ENCODE data around the gene KLF9. TPM values are rescaled to one million over a fixed set of nuclear protein-coding genes. Genes with fewer than 3 reads are reported as not detected.

KLF9 gene
- total and polyA plus RNA-seq, 9 of the 15 experiments (the other 6 are each of a cell fraction or from before 2014, with no cell fraction given) = 3.3 to 11.9 (median 6.9) TPM

DNA sequence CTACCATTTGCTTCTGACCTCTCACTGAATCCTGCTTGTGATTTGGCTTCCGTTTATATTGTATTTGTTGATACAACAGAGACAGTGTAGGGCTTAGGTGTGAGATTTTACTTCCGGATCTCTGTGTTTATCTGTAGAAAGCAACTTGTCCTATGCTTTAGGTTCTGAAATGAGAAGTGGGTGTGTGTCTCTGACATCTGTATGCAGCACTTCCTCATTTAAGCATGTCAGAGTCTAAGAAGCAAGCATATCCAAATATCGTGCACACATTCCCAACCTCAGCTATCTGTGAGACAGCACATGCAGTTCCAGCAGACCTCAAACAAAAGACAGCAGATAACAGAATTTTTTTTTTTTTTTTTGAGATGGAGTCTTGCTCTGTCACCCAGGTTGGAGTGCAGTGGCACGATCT, 16.3 kb downstream of the KLF9 start (continued):
- TF ChIP-seq, protein P1, sequence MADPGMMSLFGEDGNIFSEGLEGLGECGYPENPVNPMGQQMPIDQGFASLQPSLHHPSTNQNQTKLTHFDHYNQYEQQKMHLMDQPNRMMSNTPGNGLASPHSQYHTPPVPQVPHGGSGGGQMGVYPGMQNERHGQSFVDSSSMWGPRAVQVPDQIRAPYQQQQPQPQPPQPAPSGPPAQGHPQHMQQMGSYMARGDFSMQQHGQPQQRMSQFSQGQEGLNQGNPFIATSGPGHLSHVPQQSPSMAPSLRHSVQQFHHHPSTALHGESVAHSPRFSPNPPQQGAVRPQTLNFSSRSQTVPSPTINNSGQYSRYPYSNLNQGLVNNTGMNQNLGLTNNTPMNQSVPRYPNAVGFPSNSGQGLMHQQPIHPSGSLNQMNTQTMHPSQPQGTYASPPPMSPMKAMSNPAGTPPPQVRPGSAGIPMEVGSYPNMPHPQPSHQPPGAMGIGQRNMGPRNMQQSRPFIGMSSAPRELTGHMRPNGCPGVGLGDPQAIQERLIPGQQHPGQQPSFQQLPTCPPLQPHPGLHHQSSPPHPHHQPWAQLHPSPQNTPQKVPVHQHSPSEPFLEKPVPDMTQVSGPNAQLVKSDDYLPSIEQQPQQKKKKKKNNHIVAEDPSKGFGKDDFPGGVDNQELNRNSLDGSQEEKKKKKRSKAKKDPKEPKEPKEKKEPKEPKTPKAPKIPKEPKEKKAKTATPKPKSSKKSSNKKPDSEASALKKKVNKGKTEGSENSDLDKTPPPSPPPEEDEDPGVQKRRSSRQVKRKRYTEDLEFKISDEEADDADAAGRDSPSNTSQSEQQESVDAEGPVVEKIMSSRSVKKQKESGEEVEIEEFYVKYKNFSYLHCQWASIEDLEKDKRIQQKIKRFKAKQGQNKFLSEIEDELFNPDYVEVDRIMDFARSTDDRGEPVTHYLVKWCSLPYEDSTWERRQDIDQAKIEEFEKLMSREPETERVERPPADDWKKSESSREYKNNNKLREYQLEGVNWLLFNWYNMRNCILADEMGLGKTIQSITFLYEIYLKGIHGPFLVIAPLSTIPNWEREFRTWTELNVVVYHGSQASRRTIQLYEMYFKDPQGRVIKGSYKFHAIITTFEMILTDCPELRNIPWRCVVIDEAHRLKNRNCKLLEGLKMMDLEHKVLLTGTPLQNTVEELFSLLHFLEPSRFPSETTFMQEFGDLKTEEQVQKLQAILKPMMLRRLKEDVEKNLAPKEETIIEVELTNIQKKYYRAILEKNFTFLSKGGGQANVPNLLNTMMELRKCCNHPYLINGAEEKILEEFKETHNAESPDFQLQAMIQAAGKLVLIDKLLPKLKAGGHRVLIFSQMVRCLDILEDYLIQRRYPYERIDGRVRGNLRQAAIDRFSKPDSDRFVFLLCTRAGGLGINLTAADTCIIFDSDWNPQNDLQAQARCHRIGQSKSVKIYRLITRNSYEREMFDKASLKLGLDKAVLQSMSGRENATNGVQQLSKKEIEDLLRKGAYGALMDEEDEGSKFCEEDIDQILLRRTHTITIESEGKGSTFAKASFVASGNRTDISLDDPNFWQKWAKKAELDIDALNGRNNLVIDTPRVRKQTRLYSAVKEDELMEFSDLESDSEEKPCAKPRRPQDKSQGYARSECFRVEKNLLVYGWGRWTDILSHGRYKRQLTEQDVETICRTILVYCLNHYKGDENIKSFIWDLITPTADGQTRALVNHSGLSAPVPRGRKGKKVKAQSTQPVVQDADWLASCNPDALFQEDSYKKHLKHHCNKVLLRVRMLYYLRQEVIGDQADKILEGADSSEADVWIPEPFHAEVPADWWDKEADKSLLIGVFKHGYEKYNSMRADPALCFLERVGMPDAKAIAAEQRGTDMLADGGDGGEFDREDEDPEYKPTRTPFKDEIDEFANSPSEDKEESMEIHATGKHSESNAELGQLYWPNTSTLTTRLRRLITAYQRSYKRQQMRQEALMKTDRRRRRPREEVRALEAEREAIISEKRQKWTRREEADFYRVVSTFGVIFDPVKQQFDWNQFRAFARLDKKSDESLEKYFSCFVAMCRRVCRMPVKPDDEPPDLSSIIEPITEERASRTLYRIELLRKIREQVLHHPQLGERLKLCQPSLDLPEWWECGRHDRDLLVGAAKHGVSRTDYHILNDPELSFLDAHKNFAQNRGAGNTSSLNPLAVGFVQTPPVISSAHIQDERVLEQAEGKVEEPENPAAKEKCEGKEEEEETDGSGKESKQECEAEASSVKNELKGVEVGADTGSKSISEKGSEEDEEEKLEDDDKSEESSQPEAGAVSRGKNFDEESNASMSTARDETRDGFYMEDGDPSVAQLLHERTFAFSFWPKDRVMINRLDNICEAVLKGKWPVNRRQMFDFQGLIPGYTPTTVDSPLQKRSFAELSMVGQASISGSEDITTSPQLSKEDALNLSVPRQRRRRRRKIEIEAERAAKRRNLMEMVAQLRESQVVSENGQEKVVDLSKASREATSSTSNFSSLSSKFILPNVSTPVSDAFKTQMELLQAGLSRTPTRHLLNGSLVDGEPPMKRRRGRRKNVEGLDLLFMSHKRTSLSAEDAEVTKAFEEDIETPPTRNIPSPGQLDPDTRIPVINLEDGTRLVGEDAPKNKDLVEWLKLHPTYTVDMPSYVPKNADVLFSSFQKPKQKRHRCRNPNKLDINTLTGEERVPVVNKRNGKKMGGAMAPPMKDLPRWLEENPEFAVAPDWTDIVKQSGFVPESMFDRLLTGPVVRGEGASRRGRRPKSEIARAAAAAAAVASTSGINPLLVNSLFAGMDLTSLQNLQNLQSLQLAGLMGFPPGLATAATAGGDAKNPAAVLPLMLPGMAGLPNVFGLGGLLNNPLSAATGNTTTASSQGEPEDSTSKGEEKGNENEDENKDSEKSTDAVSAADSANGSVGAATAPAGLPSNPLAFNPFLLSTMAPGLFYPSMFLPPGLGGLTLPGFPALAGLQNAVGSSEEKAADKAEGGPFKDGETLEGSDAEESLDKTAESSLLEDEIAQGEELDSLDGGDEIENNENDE (IDR thresholded peaks at IDR 0.05; ENCODE audit: low read depth, low read length) = no peak
- TF ChIP-seq, protein P2, sequence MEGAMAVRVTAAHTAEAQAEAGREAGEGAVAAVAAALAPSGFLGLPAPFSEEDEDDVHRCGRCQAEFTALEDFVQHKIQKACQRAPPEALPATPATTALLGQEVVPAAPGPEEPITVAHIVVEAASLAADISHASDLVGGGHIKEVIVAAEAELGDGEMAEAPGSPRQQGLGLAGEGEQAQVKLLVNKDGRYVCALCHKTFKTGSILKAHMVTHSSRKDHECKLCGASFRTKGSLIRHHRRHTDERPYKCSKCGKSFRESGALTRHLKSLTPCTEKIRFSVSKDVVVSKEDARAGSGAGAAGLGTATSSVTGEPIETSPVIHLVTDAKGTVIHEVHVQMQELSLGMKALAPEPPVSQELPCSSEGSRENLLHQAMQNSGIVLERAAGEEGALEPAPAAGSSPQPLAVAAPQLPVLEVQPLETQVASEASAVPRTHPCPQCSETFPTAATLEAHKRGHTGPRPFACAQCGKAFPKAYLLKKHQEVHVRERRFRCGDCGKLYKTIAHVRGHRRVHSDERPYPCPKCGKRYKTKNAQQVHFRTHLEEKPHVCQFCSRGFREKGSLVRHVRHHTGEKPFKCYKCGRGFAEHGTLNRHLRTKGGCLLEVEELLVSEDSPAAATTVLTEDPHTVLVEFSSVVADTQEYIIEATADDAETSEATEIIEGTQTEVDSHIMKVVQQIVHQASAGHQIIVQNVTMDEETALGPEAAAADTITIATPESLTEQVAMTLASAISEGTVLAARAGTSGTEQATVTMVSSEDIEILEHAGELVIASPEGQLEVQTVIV (CRISPR knock-in tag; IDR thresholded peaks at IDR 0.05; ENCODE audit: borderline replicate concordance) = no peak
- peak; percentile 87 for TF ChIP-seq HDAC3 (IDR thresholded peaks at IDR 0.05; ENCODE audit: borderline replicate concordance, partially characterized antibody)
- no peak for TF ChIP-seq PYGO2 (tag; IDR thresholded peaks at IDR 0.05)
- peak; percentile 100 for TF ChIP-seq SPI1 (IDR thresholded peaks at IDR 0.05; ENCODE audit: borderline replicate concordance, low read depth, low read length)
- TF ChIP-seq, protein P3, sequence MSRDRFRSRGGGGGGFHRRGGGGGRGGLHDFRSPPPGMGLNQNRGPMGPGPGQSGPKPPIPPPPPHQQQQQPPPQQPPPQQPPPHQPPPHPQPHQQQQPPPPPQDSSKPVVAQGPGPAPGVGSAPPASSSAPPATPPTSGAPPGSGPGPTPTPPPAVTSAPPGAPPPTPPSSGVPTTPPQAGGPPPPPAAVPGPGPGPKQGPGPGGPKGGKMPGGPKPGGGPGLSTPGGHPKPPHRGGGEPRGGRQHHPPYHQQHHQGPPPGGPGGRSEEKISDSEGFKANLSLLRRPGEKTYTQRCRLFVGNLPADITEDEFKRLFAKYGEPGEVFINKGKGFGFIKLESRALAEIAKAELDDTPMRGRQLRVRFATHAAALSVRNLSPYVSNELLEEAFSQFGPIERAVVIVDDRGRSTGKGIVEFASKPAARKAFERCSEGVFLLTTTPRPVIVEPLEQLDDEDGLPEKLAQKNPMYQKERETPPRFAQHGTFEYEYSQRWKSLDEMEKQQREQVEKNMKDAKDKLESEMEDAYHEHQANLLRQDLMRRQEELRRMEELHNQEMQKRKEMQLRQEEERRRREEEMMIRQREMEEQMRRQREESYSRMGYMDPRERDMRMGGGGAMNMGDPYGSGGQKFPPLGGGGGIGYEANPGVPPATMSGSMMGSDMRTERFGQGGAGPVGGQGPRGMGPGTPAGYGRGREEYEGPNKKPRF (IDR thresholded peaks at IDR 0.05; ENCODE audit: low read depth, low read length) = no peak
- peak; percentile 30; the same call in 1 of the 2 replicates for TF ChIP-seq ESRRA (IDR thresholded peaks at IDR 0.05; ENCODE audit: borderline replicate concordance, low read depth)
- TF ChIP-seq, protein P4, sequence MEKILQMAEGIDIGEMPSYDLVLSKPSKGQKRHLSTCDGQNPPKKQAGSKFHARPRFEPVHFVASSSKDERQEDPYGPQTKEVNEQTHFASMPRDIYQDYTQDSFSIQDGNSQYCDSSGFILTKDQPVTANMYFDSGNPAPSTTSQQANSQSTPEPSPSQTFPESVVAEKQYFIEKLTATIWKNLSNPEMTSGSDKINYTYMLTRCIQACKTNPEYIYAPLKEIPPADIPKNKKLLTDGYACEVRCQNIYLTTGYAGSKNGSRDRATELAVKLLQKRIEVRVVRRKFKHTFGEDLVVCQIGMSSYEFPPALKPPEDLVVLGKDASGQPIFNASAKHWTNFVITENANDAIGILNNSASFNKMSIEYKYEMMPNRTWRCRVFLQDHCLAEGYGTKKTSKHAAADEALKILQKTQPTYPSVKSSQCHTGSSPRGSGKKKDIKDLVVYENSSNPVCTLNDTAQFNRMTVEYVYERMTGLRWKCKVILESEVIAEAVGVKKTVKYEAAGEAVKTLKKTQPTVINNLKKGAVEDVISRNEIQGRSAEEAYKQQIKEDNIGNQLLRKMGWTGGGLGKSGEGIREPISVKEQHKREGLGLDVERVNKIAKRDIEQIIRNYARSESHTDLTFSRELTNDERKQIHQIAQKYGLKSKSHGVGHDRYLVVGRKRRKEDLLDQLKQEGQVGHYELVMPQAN (IDR thresholded peaks at IDR 0.05; ENCODE audit: borderline replicate concordance) = peak; percentile 78; the same call in 1 of the 2 replicates
- no peak for TF ChIP-seq ZC3H11A (IDR thresholded peaks at IDR 0.05; ENCODE audit: low read depth, low read length)
